Measurements from ENCODE around the gene MOG. TPM values are rescaled to one million over a fixed set of nuclear protein-coding genes. Genes with fewer than 3 reads are reported as not detected.

MOG gene
- total RNA-seq, 1 experiment from 2014 or later, result not detected

- no TSS peak for BruUV-seq (replicated peaks)
- Histone ChIP-seq H3K27me3 (ENCODE audit: insufficient read depth, low read depth) (no peaks in the 10 kb centered on the region), H3K27ac (no peak overlapping the region), H4K20me1 (ENCODE audit: insufficient read depth) (no peaks in the 10 kb centered on the region), H3F3A (ENCODE audit: insufficient read depth, low read depth) (no peaks in the 10 kb centered on the region), H3K4me2 (no peak overlapping the region), H3K79me2 (ENCODE audit: low read depth) (no peaks in the 10 kb centered on the region), H3K9me2 (ENCODE audit: insufficient read depth) (no peaks in the 10 kb centered on the region), H3K36me3 (ENCODE audit: low read depth) (no peaks in the 10 kb centered on the region), H3K9me3 (ENCODE audit: insufficient read depth, low read depth) (no peaks in the 10 kb centered on the region), H2AFZ (no peak overlapping the region), H3K4me3 (no peak overlapping the region), H3K4me1 (replicated peaks; ENCODE audit: insufficient read depth) (no peaks in the 10 kb centered on the region)
- no peak for DNase-seq
- POLR2A ChIA-PET (ENCODE audit: unreplicated experiment), result no interaction called here
- TF ChIP-seq CTCF (conservative IDR thresholded peaks at IDR 0.05) (no peak), EZH2 (IDR thresholded peaks at IDR 0.05; ENCODE audit: low read depth) (no peak)
- intact Hi-C loops (cut with micrococcal nuclease; ENCODE audit: unreplicated experiment), result no loop called here
- CTCF ChIA-PET, result interaction anchor here (0.5 kb wide), 1 partner anchor 1709 kb away, joined by 5 read pairs; no protein-coding TSS in a partner anchor
Measured at GRCh38 chr6:29611426-29611825, 45.5 kb upstream of the MOG start.

- Histone ChIP-seq H3K9me2 (ENCODE audit: insufficient read depth) (no peaks in the 10 kb centered on the region), H3K27me3 (ENCODE audit: insufficient read depth, low read depth) (no peaks in the 10 kb centered on the region), H3K4me1 (replicated peaks; ENCODE audit: insufficient read depth) (no peaks in the 10 kb centered on the region), H3K4me3 (no peak overlapping the region), H3F3A (ENCODE audit: insufficient read depth, low read depth) (no peaks in the 10 kb centered on the region), H3K79me2 (ENCODE audit: low read depth) (no peaks in the 10 kb centered on the region), H3K9me3 (ENCODE audit: insufficient read depth, low read depth) (no peaks in the 10 kb centered on the region), H4K20me1 (ENCODE audit: insufficient read depth) (no peaks in the 10 kb centered on the region), H3K4me2 (no peak overlapping the region), H2AFZ (no peak overlapping the region), H3K27ac (no peak overlapping the region), H3K36me3 (ENCODE audit: low read depth) (no peaks in the 10 kb centered on the region)
- TF ChIP-seq EZH2 (IDR thresholded peaks at IDR 0.05; ENCODE audit: low read depth) (no peak), CTCF (conservative IDR thresholded peaks at IDR 0.05) (no peak; the same call in 1 of the 2 replicates)
- ChIA-PET POLR2A (ENCODE audit: unreplicated experiment) (interaction anchor here (0.5 to 0.9 kb wide), 2 partner anchors 15 to 887 kb away, joined by 6 to 19 read pairs; partner anchors contain the start of gene GABBR1), CTCF (no interaction called here)
- no TSS peak for BruUV-seq (replicated peaks)
- intact Hi-C loops (cut with micrococcal nuclease; ENCODE audit: unreplicated experiment), result no loop called here
- no peak for DNase-seq
Measured at GRCh38 chr6:29617782-29618554, 38.9 kb upstream of the MOG start.

- no peaks in the 10 kb centered on the region for H3K9me3 ChIP-seq (ENCODE audit: insufficient read depth, low read depth)
- H3K4me2 ChIP-seq, result no peak overlapping the region
- ChIA-PET CTCF (no interaction called here), POLR2A (ENCODE audit: unreplicated experiment) (no interaction called here)
- no peaks in the 10 kb centered on the region for H3K27me3 ChIP-seq (ENCODE audit: insufficient read depth, low read depth)
- no peaks in the 10 kb centered on the region for H3K9me2 ChIP-seq (ENCODE audit: insufficient read depth)
- BruUV-seq (replicated peaks), result no TSS peak
- intact Hi-C loops (cut with micrococcal nuclease; ENCODE audit: unreplicated experiment), result no loop called here
- H3K36me3 ChIP-seq (ENCODE audit: low read depth), result no peaks in the 10 kb centered on the region
- no peaks in the 10 kb centered on the region for H3K79me2 ChIP-seq (ENCODE audit: low read depth)
- no peaks in the 10 kb centered on the region for H3K4me1 ChIP-seq (replicated peaks; ENCODE audit: insufficient read depth)
- no peak for TF ChIP-seq CTCF (conservative IDR thresholded peaks at IDR 0.05)
- TF ChIP-seq EZH2 (IDR thresholded peaks at IDR 0.05; ENCODE audit: low read depth), result no peak
- no peak overlapping the region for H3K27ac ChIP-seq
- no peak overlapping the region for H2AFZ ChIP-seq
- no peaks in the 10 kb centered on the region for H3F3A ChIP-seq (ENCODE audit: insufficient read depth, low read depth)
- no peaks in the 10 kb centered on the region for H4K20me1 ChIP-seq (ENCODE audit: insufficient read depth)
- no peak overlapping the region for H3K4me3 ChIP-seq
- DNase-seq, result no peak
Measured at GRCh38 chr6:29619578-29620160, 37.2 kb upstream of the MOG start.
